ENCODE data around the gene ALKBH5.
"Not testable (repeated sequence)": the region's sequence is repeated elsewhere in the genome, so short reads cannot be mapped to it uniquely, and the experiment has no call there.

Gene ALKBH5

DNA sequence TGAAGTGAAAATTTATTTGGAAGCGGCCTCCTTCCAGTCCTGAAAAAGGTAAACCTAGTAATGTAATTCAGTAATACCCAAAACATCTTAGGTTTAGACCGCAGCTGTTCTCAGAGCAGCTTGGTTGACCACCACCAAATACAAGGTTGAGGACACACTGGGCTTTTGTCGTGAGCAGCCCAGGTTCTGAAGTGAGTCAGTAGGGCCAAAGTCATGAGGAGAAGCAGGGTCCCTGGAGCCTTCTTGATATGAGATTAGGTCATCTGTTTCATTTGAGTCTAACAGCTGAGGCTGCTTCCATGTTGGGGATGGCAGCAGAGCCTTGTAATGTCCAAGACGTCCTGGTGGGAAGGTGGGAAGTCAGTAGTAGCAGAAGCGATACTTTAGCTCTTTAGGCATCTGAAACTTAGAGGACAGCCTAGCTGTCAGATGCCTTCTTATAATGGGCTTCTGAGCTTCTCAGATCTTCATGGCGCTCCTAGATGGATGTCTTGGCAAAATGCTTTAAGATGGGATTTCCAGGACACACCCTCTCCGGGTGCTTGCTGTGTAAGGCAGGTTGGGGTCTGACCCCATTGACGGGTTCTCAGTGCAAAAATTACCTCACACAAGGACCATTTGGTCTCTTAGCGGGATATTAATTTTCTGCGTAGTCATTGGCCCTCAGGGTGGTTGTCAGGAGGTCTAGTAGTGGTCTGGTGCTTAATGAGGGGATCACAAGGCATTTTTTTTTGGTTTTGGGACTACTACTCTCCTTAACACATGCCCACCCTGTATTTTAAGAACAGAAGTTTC, 2.4 kb downstream of the ALKBH5 start:
- DNase-seq (ENCODE audit: low read depth in 3 of 3) = no peak

- DNase-seq (ENCODE audit: low read depth in 3 of 3) = no peak
These were observed 3.0 kb downstream of the ALKBH5 start for GRCh38 chr17:18186627-18186982.

DNA sequence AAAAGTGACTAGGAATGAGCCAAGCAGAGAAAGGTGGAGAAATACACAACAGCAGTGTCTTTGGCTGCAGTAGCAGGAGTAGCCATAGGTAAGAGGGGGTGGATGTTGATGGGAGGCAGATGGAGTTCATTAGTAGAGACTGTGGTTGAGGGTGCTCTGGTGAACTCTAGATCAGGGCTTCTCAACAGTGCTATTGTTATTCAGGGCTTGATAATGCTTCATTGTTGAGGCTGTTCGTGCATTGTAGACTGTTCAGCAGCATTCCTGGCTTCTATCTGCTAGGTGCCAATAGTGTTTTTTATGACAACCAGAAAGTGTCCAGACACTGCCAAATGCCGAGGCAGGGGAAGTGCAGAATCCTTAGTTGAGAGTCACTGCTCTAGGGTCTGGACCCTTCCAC, 3.6 kb downstream of the ALKBH5 start:
- no peak for DNase-seq (ENCODE audit: low read depth in 3 of 3)

DNA sequence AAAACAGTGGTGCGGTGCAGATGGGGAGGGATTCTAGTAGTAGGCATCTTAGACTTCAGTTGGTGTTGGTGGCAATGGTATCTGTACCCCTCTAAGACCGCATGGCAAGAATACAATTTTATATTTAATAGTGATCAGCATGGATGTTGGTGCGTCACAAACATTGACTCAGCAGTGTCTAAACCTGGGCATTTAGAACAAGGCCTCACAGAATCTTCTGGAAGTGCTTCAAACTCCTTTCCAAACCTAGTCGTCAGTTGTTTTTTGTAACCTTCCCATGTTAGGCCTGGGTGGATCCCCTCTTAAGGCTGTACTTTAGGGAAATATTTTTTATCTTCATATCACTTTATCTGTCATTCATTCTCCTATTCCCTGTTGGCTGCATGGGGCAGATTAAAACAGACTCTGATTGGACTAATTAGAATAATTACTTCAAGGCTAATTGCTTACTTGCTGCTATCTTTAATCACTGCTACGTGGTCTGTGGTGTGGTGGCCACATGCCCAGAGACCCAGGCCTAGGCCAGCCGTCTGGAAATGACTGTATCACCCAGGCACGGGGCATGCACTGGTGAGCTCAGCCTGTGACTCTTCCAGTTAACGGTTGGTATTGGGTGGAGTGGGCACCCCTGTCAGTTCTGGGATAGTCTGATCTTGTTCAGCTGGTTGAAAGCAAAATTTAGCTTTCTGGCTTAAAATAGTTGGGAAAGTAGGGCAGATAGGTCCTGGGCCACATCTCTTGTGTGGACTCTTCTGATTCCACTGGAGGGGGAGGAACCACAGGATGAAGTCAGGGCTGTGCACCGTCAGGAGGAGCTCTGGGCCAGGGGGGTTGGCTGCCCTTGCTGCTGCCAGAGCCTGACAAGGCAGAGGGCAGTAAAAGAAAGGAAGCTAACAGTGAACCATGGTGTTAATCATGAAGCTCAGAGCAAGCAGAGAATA, 4.5 kb downstream of the ALKBH5 start:
- DNase-seq (ENCODE audit: low read depth in 3 of 3) = no peak

DNA sequence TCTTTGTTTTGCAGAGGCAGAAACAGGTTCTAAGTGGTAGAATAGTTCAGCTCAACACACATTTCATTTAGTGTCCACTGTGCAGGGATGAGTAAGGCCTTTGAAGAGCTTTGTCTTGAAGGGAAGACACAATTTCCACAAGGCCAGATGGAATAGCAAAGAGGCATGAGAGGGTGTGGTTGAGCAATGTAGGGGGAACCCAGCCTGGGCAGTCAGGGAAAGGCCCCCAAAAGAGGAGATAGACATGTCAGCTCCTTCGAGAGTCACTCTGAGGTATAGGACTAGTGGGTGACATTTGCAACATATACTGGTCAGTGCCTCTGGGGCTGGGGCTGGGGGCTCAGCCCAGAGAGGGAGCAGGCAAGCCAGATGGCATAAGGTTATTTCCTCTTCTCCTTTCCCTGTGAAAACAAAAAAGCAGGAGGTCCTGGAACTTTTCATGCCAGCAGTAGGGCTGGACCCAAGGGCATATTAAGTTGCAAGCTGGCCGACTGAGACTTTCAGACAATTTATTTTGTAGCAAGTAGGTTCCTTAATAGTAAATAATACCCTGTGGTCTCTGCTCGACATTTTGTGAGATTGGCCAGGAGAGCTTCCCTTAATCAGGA, 7.1 kb downstream of the ALKBH5 start:
- no peak for DNase-seq (ENCODE audit: low read depth in 3 of 3)

GRCh38 chr17:18191236-18191667, 7.6 kb downstream of the ALKBH5 start:
- DNase-seq (ENCODE audit: low read depth in 3 of 3) = no peak

- no peak for DNase-seq (ENCODE audit: low read depth in 3 of 3)
These were observed 8.3 kb downstream of the ALKBH5 start for GRCh38 chr17:18191967-18192366.

DNA sequence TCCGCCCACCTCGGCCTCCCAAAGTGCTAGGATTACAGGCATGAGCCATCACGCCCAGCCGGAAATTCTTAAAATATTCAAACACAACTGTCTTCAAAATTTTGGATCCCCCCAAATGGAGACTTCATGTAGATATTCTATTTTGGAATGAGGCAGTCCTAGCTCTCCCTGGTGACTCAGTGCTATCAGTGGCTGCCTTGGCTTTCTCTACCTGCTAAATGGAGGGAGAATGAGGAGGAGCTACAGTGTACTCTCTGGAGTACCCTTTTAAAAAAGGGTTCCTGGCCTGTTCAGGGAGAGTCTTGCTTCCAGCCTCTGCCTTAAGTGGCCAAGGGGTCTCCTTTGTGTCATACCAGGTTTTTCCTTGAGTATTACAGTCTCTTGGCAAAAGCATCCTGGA, 10.8 kb downstream of the ALKBH5 start:
- DNase-seq (ENCODE audit: low read depth in 3 of 3) = no peak

- no peak for DNase-seq (ENCODE audit: low read depth in 3 of 3)
These were observed 11.2 kb downstream of the ALKBH5 start for GRCh38 chr17:18194804-18195203.

- DNase-seq (ENCODE audit: low read depth in 3 of 3) = no peak
These were observed 11.6 kb downstream of the ALKBH5 start for GRCh38 chr17:18195246-18195645.

- no peak for DNase-seq (ENCODE audit: low read depth in 3 of 3)
These were observed 14.0 kb downstream of the ALKBH5 start for GRCh38 chr17:18197535-18198194.

DNA sequence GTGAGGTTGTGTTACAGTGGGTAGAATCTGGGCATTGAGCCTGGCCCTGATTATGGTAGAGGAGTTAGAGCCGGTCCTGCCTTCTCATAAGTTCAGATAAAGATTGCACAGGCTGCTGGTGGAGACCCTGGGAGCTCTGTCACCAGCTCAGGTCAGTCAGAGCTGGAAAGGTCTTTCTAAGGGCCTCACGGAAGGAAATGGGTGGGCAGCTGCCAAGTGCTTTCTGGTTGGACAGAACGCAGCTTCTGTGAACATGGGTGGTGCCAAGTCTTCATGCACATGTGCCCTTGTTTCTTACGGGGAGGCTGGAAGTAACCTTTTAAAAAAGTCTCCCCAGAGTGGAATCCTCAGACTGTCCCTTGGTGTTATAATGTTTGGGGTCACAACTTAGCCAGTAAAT, 14.9 kb downstream of the ALKBH5 start:
- DNase-seq (ENCODE audit: low read depth in 3 of 3) = no peak

GRCh38 chr17:18201108-18201507, 17.5 kb downstream of the ALKBH5 start:
- DNase-seq (ENCODE audit: low read depth in 3 of 3) = no peak

- DNase-seq (ENCODE audit: low read depth in 3 of 3) = no peak
These were observed 19.7 kb downstream of the ALKBH5 start for GRCh38 chr17:18203308-18203707.

DNA sequence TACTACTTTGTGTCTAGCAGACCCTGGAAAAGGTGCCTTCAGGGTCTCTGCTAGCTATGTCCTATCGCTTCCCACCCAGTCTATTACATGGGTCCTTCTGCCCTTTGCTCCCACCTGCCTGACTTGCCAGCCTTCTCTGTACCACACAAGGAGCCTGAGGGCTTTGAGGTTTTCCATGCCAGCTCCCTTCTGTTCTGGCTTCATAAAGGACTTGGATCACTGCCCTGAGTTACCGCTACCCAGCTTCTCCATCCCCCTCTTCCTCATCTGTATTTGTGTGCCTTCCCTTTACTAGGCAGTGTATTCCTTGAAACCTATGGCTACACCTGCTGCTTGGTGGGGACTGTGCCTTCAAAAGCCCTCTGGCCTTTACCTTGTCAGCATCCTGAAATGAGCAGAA, 22.2 kb downstream of the ALKBH5 start:
- no peak for DNase-seq (ENCODE audit: low read depth in 3 of 3)

DNA sequence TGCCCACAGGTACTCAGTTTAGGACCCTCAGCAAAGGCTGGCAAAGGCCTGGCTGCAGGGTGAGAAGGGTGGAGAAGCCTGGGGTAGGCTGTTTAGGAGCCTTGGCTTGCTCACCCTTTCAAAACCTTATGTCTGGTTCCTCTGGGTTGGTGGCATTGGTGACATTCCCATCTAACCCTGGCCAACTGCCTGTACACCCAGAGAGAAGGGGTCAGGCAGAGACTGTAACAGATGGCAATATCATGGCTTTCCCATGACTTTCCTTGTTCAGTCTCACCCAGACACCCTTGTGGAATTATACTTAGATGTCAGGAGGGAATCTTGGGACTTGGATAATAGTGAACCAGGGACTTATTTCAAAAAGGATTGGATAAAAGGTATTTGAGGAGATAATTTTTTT, 23.3 kb downstream of the ALKBH5 start:
- no peak for DNase-seq (ENCODE audit: low read depth in 3 of 3)

DNA sequence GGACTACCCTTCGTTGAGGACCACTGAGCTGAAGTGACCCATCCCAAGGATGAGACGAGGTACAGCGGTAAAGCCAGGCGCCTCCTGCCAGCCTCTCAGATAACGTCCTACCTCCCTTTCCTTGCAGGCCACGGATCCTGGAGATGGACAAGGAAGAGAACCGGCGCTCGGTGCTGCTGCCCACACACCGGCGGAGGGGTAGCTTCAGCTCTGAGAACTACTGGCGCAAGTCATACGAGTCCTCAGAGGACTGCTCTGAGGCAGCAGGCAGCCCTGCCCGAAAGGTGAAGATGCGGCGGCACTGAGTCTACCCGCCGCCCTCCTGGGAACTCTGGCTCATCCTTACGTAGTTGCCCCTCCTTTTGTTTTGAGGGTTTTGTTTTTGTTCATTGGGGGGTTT, 24.5 kb downstream of the ALKBH5 start:
- DNase-seq (ENCODE audit: low read depth in 3 of 3) = no peak

DNA sequence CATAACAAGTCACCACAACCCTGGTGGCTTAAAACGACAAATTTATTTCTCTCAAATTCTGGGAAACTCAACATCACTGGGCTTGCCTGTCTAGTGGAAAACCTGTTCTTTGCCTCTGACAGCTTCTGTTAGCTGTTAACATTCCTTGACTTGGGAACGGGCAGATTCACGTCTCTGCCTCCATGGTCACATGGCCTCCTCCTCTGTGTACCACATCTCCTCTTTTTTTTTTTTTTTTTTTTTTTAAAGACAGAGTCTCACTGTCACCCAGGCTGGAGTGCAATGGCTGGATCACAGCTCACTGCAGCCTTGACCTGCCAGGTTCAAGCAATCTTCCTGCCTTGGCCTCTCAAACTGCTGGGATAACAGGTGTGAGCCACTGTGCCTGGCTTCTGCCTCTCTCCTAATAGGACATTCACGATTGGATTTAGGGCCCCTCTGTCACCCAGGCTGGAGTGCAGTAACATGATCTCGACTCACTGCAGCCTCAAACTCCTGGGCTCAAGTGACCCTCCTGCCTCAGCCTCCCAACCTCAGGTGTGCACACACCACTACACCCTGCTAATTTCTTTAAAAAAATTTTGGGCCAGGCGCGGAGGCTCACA, 30.1 kb downstream of the ALKBH5 start:
- no peak for DNase-seq (ENCODE audit: low read depth in 3 of 3)

GRCh38 chr17:18216906-18217305, 33.3 kb downstream of the ALKBH5 start:
- not testable (repeated sequence) for DNase-seq (ENCODE audit: low read depth in 3 of 3)

DNA sequence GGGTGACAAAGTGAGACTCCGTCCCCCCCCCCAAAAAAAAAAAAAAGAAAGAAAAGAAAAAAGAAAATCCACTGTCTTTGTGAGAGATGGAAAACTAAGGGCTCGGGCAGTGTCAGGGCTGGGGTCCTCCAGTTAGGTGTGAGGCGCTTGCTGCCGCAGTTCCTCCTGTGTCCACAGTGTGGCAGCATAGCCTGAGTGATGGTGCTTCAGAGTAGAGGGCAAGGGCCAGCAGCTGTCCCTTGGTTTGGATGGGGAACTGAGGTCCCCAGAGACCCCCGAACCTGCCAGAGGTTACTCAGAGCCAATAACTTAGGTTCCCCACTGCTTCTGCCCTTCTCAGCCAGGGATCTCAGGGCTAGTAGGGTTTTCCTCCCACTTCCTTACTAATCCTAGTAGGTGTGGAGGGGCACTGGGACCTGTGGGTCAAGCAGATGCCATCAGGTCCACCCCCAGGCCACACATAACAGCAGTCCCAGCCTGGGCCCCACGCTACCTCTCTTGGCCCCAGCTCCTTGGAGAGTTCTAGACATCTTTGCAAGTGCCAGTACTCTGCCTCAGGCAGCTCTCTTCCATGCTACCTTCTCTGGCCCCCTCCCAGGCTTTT, 33.9 kb downstream of the ALKBH5 start:
- DNase-seq (ENCODE audit: low read depth in 3 of 3) = peak; percentile 47 to 55 (median 47)

- no peak for DNase-seq (ENCODE audit: low read depth in 3 of 3)
These were observed 35.3 kb downstream of the ALKBH5 start for GRCh38 chr17:18218756-18219415.

All from stimulated activated CD4-positive, alpha-beta T cell treated with anti-CD3 and anti-CD28 coated beads, TNF-alpha, amount 100 ng/mL, for 4 hours (primary cell).